Neural progenitor cell (in vitro differentiated cells): ENCODE results near the gene NEDD9.

Source experiments
- CTCF ChIP-seq: fragments of 200-600 bp; sonication (generic); IDR thresholded peaks from 2 replicates; pipeline ENCODE4 v1.5.1; 2017; ENCODE audit warnings: antibody characterized with exemption, mild to moderate bottlenecking
- EZH2phosphoT487 ChIP-seq: fragments of 200-600 bp; sonication (generic); IDR thresholded peaks from 2 replicates; pipeline ENCODE4 v1.6.1; 2017; ENCODE audit warnings: antibody characterized with exemption

DNA sequence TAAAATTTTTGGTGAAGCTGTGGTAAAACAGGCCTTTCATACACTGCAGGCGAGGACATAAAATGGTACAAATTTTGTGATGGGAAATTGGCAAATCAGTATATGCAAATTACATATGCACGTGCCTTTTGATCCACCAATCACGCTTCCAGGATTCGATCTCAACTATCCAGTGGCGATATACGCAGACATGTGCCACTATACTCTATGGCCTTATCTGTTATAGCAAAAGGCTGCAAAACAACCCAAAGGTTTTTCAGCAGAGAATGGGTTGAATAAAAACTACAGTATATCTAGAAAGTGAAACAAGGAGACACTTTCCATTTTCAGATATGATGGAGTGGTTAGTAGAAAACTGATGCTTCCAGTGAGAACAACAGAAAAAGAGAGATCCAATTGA lies 79.0 kb downstream of the NEDD9 start:
- TF ChIP-seq CTCF: no peak
- no peak for TF ChIP-seq EZH2phosphoT487
